ENCODE data around the gene PRSS21.

The PRSS21 gene

DNA sequence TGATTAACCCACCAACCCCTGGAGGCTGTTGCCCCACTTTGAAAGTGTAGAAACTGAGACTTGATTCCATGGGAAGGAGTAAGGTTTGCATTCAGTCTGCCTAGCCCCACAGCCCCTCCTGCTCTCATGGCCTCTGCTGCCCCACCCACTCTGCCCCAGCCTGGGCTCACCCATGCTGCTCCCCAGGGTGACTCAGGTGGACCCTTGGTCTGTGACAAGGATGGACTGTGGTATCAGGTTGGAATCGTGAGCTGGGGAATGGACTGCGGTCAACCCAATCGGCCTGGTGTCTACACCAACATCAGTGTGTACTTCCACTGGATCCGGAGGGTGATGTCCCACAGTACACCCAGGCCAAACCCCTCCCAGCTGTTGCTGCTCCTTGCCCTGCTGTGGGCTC, 12.3 kb upstream of the PRSS21 start:
- no peak for DNase-seq (ENCODE audit: low read depth in 2 of 2, low spot score in 1 of 2)

GRCh38 chr16:2806286-2806685, 10.8 kb upstream of the PRSS21 start:
- no peak for DNase-seq (ENCODE audit: low read depth in 2 of 2, low spot score in 1 of 2)

DNA sequence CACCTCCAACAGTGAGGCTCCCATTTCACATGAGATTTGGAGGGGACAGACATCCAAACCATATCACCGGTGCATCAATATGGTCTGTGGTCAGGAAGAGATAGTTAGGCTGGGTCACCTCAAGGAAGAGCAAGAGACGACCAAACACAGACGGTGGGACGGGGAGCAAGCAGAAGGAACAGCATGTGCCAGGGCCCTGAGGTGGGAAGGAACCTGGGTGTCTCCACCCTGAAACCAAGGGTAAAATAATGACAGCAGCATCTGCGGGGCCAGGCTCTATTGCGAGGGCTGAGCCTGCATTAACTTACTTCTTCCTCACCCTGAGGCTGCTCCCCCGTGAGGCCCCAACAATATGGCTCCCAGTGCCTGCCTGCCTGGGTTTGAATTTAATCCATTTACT, 8.9 kb upstream of the PRSS21 start:
- no peak for DNase-seq (ENCODE audit: low read depth in 2 of 2, low spot score in 1 of 2)

DNA sequence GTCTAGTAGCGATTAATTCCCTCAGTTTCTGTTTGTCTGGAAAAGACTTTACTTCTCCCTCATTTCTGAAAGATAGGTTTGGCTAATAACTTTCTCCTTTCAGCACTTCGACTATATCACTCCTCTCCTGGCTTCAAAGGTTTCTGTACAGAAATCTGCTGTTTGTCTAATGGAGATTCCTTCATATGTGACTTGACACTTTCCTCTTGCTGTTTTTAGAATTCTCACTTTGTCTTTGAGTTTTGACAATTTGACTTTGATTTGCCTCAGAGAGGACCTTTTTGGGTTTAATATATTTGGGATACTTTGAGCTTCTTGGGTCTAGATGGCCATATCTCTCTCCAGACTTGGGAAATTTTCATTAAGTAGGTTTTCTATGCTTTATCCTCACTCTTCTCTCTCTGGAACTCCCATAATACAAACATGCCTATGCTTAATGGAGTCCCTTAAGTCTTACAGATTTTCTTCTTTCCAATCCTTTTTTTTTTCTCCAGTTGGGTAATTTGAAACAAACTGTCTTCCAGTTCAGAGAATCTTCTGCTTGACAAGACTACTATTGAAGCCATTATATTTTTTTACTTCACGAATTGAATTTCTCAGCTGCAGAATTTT, 7.8 kb upstream of the PRSS21 start:
- DNase-seq (ENCODE audit: low read depth in 2 of 2, low spot score in 1 of 2) = no peak

DNA sequence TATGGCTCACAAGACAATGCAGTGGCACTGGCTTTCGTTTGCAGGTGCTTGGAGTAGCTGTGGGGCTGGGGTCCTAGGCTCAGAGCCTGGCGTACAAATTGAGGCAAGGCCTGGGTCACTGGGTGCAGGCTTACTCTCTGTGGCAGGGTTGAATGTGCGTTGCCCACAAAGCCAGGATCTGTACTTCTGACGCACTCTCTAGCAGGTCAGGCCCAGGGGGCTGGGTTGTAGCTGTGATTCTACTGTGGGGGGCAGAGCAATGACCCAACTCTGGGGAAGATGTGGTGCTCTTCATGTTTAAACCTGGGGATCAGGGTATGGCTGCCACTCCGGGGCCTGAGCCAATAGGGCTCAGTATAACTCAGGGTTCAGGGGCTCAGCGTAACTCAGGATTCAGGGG, 6.4 kb upstream of the PRSS21 start:
- DNase-seq (ENCODE audit: low read depth in 2 of 2, low spot score in 1 of 2) = no peak

GRCh38 chr16:2811703-2812471, 5.2 kb upstream of the PRSS21 start:
- DNase-seq (ENCODE audit: low read depth in 2 of 2, low spot score in 1 of 2) = no peak

DNA sequence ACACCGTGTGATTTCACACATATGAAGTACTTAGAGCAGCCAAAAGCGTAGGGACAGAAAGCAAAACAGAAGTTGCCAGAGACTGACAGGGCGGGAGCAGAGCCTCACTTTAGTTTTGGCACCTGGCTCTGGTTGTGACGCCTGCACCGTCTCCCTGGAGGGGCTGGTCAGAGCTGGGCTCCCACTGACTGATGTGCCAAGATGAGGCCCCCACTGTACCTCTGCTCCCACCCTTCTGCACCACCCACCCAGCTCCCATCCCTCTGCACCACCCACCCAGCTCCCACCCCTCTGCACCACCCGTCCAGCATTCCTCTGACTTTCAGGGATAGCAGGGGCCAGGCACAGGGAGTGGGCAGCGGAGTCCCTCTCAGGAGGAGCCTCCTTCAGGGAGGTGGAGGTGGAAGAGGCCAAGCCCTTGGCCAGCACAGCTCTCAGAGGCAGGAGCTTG, 3.2 kb upstream of the PRSS21 start:
- DNase-seq (ENCODE audit: low read depth in 2 of 2, low spot score in 1 of 2) = no peak

DNA sequence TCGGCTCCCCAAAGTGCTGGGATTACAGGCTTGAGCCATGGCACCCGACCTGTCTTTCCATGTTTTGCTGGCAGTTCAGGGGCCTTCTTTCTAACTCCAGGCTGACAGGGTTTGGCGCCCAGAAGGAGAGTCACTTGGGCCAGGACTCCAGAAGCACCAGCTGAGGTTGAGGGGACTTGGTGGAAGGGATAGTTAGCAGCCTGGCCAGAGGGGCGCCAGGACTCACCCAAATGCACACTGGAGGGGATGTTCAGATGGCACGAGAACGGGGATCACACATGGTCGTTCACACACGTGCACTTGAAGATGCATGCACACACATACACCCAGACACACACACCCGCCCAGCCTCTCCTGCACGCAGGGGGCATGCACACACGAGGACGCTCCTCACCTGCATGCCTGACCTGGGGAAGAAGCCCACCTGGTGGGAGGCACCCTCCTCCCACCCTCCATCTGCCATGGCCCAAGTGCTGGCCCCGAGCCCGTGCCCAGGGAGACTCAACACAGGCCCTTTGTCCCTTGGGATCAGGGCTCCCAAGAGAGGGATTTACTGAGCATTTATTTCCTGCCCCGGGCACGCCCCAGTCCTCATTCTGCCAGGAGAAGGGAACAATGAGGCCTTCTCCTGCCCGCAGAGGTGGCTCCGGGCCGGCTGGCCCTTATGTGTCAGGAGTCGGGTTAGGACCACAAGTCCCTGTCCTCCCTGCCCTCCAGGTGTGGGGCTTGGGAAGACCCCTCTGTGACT, 2.3 kb upstream of the PRSS21 start:
- no peak for DNase-seq (ENCODE audit: low read depth in 2 of 2, low spot score in 1 of 2)

- no peak for DNase-seq (ENCODE audit: low read depth in 2 of 2, low spot score in 1 of 2)
These were observed 1.7 kb upstream of the PRSS21 start for GRCh38 chr16:2815299-2815771.

DNA sequence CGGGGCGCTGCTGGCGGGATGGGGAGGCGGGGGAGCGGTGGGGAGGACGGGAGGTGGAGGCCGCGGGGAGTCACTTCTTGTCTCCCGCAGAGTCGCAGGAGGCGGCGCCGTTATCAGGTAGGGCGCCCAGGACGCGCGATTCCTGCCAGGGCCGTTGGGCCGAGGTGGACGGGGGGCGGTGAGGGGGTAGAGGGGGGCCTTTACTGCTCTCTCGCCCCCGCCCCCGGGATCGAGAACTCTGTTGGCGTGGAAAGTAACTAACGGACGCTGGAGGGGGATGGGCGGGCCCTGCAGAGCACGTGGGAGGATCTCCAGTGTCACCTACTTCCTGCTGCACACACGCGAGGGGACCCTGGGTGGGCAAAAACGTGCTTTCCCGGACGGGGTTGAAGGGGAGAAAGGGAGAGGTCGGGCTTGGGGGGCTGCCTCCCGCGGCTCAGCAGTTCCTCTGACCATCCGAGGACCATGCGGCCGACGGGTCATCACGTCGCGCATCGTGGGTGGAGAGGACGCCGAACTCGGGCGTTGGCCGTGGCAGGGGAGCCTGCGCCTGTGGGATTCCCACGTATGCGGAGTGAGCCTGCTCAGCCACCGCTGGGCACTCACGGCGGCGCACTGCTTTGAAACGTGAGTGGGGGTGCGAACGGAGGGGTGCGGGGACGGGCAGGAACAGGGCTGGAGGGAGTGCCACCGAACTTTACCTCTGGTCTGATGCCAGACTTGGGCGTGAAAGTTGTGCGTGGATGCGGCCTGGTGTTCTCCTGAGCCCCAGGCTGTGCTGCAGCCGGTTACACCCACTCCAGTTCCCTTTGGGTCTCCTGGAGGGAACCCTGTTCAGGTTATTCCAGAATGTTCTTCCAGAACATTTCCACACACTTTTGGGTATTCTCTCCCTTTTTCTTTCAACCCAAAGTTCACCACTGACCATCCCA, 569 bp downstream of the PRSS21 start:
- no peak for DNase-seq (ENCODE audit: low read depth in 2 of 2, low spot score in 1 of 2)

GRCh38 chr16:2818272-2818876, 1.3 kb downstream of the PRSS21 start:
- DNase-seq (ENCODE audit: low read depth in 2 of 2, low spot score in 1 of 2) = no peak

GRCh38 chr16:2819179-2819938, 2.3 kb downstream of the PRSS21 start:
- no peak for DNase-seq (ENCODE audit: low read depth in 2 of 2, low spot score in 1 of 2)

GRCh38 chr16:2819939-2820835, 3.1 kb downstream of the PRSS21 start:
- DNase-seq (ENCODE audit: low read depth in 2 of 2, low spot score in 1 of 2) = no peak

DNA sequence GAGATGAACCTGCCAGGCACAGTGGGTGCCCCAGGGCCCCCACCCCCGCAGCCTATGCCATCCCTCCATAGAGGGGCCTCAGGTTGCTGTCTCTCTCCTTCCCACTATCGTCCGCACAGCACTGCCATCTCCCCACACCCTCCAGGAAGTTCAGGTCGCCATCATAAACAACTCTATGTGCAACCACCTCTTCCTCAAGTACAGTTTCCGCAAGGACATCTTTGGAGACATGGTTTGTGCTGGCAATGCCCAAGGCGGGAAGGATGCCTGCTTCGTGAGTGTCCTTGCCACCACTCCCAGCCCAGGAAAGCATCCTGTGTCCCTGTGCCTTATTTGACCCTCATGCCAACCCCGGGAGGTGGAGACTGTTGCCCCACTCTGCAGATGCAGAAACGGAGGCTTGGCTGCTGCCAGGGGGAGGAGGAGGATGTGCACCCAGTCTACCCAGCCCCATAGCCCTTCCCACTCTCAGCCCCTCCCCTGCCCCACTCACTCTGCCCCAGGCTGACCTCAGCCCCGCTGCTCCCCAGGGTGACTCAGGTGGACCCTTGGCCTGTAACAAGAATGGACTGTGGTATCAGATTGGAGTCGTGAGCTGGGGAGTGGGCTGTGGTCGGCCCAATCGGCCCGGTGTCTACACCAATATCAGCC, 3.9 kb downstream of the PRSS21 start:
- no peak for DNase-seq (ENCODE audit: low read depth in 2 of 2, low spot score in 1 of 2)

- no peak for DNase-seq (ENCODE audit: low read depth in 2 of 2, low spot score in 1 of 2)
These were observed 4.6 kb downstream of the PRSS21 start for GRCh38 chr16:2821487-2822157.

DNA sequence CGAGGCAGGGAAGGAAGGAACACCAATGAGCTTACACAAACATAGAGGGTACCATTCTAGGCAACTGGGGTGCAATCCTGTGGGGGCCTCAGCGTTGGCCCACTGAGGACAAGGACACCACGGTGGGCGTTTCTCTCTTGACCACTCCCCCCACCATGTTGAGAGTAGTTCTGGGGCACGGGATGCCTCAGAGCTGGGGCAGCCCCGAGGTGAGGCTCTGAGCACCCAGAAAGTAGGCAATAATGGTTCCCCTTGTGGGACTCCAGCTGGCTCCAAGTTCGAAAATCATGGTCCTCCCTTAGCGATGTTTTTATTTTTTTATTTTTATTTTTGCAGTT, 5.1 kb downstream of the PRSS21 start:
- no peak for DNase-seq (ENCODE audit: low read depth in 2 of 2, low spot score in 1 of 2)

GRCh38 chr16:2822496-2822895, 5.5 kb downstream of the PRSS21 start:
- DNase-seq (ENCODE audit: low read depth in 2 of 2, low spot score in 1 of 2) = no peak

DNA sequence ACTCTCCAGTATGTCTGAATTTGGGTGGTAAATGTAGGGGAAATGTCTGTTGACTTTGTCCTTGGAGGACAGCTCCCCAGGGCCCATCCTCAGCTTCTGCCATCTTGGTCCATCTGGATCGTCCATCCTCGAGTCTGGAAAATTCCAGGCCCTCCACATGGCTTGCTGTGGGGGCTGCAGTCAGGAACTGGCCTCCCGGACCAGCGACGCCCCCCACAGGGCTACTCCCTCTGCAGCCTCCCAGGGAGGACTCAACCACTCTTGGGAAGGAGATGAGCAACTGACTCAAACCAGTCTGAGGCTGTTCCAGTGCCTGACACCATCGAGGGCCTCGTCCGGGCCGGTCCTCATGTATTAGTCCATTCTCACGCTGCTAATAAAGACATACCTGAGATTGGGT, 7.6 kb downstream of the PRSS21 start:
- no peak for DNase-seq (ENCODE audit: low read depth in 2 of 2, low spot score in 1 of 2)

All from stimulated activated CD8-positive, alpha-beta memory T cell treated with anti-CD3 and anti-CD28 coated beads, Interleukin-4, amount 100 ng/mL, for 4 hours (primary cell).